ENCODE results near the gene ASXL1. TPM values are rescaled to one million over a fixed set of nuclear protein-coding genes. Genes with fewer than 3 reads are reported as not detected.
A peak's percentile ranks its signal among the peaks of the same experiment; 100 is the strongest.

Gene ASXL1
- total and polyA plus RNA-seq, 9 of the 15 experiments (the other 6 are each of a cell fraction or from before 2014, with no cell fraction given): 6.5 to 65.3 (median 32.3) TPM

- peak; percentile 26; the same call in 1 of the 2 replicates for TF ChIP-seq REST (IDR thresholded peaks at IDR 0.05; ENCODE audit: borderline replicate concordance)
- TF ChIP-seq REST (CRISPR knock-in tag; IDR thresholded peaks at IDR 0.05; ENCODE audit: low read depth): no peak
- no peak for TF ChIP-seq ATF3 (IDR thresholded peaks at IDR 0.05)
- TF ChIP-seq ATF3 (CRISPR knock-in tag; conservative IDR thresholded peaks at IDR 0.05): no peak
- no peak for TF ChIP-seq CREB3L1 (IDR thresholded peaks at IDR 0.05; ENCODE audit: borderline replicate concordance, low read depth)
- TF ChIP-seq BRCA1 (IDR thresholded peaks at IDR 0.05): no peak
- TF ChIP-seq BRCA1 (CRISPR knock-in tag; IDR thresholded peaks at IDR 0.05): 0 out of 2 replicates have a peak, but pooled peaks have one; percentile 37
- TF ChIP-seq HDGF (IDR thresholded peaks at IDR 0.05): no peak
- 0 out of 2 replicates have a peak, but pooled peaks have one; percentile 13 for TF ChIP-seq SMC3 (conservative IDR thresholded peaks at IDR 0.05; ENCODE audit: insufficient read depth, low read depth, low read length)
- TF ChIP-seq CTCF (IDR thresholded peaks at IDR 0.05 in 2 of 3, conservative IDR thresholded peaks at IDR 0.05 in 1 of 3; ENCODE audit: insufficient read depth in 2 of 3, low read depth in 1 of 3, low read length in 3 of 3): peak; percentile 39 to 42 (median 42); a peak in 5 of 6 replicates
- TF ChIP-seq HMBOX1 (IDR thresholded peaks at IDR 0.05): peak; percentile 60; the same call in 1 of the 2 replicates
- TF ChIP-seq RAD21 (CRISPR knock-in tag; conservative IDR thresholded peaks at IDR 0.05 in 1 of 2, IDR thresholded peaks at IDR 0.05 in 1 of 2): peak; percentile 32 to 61
- TF ChIP-seq ESRRA (IDR thresholded peaks at IDR 0.05; ENCODE audit: borderline replicate concordance, low read depth): 0 out of 2 replicates have a peak, but pooled peaks have one; percentile 30
Observed at GRCh38 chr20:32439132-32439829, 81.2 kb downstream of the ASXL1 start (continued).
